NCI-H345 treated with DMSO at 0.1 percent for 48 hours (cell line): ENCODE data around the gene AHSP.
"Not testable (repeated sequence)": the region's sequence is repeated elsewhere in the genome, so short reads cannot be mapped to it uniquely, and the experiment has no call there.

ENCODE experiments used
- DNase-seq: peaks from one replicate; lab custom pipeline; 2025; ENCODE audit not compliant: unreplicated experiment; lab: John Stamatoyannopoulos, UW

The AHSP gene, protein sequence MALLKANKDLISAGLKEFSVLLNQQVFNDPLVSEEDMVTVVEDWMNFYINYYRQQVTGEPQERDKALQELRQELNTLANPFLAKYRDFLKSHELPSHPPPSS

DNA sequence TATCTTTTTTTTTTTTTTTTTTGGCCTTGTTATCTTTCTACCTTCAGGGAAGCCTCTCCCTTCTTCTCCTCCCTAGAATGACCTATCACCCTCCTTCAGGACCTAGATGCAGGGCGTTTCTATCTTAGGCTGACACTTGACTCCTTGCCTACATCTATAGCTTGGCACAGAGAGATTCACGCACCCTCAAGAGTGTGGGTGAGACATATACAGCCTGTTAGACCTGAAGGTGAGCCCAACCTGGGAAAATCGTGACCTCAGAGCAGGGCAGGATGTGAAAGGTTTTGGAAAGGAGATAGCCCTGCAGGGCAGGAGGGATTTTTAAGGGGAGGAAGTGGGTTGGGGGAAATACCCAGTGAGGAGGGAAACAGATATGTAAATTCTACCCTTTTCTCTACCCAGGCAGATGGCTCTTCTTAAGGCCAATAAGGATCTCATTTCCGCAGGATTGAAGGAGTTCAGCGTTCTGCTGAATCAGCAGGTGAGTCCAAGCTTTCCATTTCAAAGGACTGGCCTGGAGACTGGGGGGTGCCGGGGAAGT is at the start of gene AHSP:
Gene AHSP, plus strand, starts transcription at position 167 of the 541 bp plus-strand sequence. Its CDS starts 240 bp downstream, at position 407.
- no peak for DNase-seq

DNA sequence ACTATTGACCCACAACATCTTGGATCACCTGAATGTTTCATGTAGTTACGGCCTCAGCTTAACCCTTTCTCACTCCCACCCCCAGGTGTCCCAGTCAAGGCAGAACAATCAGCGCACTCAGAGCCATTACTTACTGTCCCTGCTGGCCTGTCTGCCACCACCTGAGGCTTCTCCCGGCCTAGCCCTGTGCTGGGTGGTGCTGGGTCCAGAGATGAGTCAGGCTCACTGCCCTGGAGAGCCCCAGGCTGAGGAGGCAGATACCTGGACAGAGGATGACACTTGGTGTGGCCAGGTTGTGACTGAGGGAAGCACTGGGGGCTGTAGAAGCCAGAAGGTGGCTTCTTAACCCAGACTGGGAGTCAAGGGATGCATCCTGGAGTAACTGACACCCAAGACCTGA is 48.7 kb upstream of the AHSP start:
- DNase-seq = no peak

DNA sequence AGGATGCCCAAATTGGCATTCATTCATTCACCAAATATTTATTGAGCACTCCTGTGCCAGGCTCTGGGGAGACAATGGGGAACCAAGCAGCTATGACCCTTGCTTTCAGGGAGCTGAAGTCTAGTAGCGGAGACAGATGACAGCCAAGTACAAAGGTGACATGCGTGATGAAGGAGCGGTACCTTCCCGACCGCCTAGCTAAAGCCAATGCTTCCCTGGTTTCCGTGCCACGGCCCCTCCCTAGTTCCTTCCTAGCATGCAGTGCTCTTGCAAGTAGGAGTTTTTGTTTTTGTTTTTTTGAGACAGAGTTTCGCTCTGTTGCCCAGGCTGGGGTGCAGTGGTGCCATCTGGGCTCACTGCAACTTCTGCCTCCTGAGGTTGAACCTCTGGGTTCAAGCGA is 47.9 kb upstream of the AHSP start:
- DNase-seq = no peak

DNA sequence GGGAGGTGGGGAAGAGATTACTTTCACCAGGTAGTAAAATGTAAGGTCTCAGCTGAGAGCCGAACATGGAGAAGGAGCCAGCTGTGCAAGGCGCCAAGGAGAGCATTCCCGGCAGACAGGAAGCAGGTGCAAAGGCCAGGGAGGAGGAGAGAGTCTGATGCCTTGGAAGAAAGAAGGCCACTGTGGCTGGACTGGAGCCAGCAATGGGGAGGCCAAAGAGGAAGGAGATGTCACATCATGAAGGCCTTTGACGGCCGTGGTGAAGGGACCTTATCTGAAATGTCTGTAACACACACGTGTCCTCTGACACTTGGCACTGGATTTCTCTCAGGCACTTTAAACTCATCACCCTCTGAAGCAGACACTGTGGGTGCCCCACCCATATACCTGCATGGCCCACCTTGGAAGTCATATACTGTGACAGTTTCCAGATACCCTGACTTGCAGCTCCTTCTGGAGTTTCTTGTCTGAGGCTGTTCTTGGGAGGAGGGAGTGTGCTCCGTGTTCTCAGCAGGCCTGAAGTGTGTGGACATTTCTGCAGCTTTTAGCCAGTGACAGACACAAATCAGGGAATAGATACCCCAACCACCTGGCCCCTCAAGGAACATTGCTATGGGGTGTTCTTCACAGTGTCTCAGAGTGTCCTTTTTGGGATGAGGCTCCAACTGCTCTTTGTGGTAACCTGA is 46.7 kb upstream of the AHSP start:
- DNase-seq = no peak

DNA sequence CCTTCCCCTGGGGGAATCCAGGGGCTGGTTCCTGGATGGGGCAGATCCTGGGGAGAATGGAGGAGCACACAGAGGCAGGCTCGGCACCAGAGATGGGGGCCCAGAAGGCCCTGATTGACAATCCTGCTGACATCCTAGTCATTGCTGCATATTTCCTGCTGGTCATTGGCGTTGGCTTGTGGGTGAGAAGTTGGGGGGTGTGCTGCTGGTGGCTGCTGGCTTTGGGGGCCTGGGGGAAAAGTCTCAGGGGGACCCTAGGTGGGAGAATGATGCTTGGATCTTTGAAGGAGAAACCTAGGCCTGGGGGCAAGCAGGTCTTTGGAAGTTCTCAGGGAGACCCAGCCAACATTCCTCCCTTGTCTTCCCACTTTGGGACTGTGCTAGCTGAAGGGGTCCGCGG is 44.6 kb upstream of the AHSP start, which contains the start of gene SLC5A2:
Gene SLC5A2, plus strand, starts transcription at position 43 of the 400 bp plus-strand sequence. Its CDS starts 14 bp downstream, at position 57.
- DNase-seq = no peak

DNA sequence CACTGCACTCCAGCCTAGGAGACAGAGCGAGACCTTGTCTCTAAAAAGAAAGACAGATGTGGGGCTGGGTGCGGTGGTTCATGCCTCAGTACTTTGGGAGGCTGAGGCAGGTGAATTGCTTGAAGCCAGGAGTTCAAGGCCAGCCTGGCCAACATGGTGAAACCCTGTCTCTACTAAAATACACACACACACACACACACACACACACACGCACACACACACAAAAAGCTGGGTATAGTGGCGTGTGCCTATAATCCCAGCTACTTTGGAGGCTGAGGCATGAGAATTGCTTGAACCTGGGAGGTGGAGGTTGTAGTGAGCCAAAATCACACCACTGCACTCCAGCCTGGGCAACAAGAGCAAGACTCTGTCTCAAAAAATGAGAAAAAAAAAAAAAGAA is 43.7 kb upstream of the AHSP start:
- DNase-seq = not testable (repeated sequence)

DNA sequence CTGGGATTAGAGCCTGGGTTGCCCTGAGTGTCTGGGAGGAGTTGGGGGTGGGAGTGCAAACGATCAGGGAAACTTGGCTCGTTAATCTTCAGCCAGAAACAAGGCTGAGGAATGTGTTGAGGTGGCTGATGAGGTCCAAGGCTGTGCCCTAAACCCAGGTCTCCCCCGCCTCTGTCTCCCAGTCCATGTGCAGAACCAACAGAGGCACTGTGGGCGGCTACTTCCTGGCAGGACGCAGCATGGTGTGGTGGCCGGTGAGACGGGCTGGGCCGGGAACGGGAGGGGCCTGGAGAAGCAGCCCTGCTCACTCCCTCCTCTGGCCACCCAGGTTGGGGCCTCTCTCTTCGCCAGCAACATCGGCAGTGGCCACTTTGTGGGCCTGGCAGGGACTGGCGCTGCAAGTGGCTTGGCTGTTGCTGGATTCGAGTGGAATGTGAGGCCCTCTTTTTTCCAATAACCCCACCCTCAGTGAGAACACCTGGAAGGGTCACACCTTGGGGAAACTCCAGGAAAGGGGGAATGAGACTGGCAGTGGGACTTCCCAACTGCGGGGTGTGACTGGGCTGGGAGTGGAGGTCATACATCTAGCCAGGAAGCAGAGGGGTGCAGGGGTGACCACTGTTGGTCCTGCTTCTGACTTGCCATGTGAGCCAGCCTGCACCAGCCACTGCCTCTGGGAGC is 43.1 kb upstream of the AHSP start:
- no peak for DNase-seq

DNA sequence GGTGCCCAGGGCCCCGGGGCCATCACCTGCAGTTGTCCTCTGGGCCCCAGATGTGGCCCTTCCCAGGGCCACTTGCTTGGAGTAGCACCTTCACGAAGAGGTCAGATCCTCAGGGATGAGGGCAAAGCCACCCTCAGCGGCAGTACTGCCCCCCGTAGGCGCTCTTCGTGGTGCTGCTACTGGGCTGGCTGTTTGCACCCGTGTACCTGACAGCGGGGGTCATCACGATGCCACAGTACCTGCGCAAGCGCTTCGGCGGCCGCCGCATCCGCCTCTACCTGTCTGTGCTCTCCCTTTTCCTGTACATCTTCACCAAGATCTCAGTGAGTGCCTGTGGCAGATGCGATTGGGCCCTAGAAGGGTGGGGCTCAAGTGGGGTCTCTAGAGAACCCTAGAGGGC is 42.1 kb upstream of the AHSP start:
- no peak for DNase-seq

DNA sequence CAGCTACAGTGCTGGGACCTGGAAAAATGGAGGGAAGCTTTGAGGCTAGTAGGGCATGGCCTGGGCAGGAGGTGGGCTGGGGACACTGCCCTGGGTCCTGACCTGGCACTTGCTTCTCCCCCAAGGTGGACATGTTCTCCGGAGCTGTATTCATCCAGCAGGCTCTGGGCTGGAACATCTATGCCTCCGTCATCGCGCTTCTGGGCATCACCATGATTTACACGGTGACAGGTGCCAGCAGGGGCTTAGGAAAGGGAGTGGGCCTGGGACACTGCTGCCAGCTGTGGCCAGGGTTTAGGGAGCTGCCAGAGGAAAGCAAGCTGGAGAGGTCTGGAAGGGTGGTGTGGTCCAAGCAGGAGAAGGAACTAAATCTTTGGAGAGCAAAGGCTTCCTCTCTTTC is 41.7 kb upstream of the AHSP start:
- no peak for DNase-seq

DNA sequence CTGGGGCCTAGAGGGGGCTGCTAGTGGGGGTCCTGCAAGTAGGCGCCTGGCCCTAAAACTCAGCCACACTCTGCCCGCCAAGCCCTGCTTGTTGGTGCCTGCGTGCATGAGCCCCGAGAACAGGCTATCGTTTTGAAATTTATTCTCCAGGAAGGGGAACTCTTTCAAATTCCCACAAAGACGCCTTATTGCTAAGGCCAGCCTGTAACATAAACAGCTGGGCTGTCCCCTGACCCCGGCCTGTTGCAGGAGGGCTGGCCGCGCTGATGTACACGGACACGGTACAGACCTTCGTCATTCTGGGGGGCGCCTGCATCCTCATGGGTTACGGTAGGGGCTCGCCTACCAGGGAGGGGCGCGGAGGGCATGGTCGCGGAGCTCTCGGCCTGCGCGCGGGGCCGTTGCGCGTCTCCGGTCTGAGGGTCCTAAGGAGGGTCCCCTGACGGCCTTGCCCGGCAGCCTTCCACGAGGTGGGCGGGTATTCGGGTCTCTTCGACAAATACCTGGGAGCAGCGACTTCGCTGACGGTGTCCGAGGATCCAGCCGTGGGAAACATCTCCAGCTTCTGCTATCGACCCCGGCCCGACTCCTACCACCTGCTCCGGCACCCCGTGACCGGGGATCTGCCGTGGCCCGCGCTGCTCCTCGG is 40.5 kb upstream of the AHSP start:
- no peak for DNase-seq

DNA sequence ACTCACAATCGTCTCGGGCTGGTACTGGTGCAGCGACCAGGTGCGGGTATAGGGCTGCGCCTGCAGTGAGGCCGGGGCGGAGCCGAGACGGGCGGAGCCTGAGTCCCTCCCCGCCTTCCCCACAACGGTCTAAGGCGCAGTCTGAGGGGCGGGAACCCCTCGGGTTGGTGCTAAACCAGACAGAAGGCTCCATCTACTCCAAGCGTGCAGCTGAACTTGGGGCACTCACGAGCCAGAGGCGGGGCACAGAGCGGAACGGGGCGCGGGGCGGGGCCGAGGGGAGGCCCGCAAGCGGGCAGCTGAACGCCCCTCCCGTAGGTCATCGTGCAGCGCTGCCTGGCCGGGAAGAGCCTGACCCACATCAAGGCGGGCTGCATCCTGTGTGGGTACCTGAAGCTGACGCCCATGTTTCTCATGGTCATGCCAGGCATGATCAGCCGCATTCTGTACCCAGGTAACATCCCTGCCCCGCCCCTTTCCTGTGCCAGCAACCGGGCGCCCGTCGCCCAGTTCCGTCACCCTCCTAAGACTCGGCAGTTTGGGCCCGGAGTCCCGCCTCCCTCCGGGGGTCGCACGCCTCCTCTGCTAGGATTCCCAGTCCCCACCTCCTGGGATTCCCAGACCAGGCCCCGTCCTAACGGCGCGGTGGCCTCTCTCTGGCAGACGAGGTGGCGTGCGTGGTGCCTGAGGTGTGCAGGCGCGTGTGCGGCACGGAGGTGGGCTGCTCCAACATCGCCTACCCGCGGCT is 39.8 kb upstream of the AHSP start:
- peak; percentile 65 for DNase-seq

DNA sequence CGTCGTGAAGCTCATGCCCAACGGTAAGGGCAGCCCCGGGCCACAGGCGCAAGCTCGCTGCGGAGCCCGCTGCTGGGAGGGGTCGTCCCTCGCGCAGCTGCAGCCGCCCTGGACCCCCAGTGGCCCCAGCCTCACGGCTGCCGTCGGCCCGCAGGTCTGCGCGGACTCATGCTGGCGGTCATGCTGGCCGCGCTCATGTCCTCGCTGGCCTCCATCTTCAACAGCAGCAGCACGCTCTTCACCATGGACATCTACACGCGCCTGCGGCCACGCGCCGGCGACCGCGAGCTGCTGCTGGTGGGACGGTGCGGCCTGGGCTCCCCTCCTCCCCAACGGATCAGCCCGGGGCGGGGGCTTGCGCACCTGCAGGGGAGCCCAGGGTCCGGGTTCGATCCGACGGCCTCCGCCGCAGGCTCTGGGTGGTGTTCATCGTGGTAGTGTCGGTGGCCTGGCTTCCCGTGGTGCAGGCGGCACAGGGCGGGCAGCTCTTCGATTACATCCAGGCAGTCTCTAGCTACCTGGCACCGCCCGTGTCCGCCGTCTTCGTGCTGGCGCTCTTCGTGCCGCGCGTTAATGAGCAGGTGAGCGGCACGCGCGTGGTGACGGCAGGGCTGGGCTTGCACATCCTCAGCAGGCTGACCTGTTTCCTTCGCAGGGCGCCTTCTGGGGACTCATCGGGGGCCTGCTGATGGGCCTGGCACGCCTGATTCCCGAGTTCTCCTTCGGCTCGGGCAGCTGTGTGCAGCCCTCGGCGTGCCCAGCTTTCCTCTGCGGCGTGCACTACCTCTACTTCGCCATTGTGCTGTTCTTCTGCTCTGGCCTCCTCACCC is 39.0 kb upstream of the AHSP start:
- DNase-seq = no peak

DNA sequence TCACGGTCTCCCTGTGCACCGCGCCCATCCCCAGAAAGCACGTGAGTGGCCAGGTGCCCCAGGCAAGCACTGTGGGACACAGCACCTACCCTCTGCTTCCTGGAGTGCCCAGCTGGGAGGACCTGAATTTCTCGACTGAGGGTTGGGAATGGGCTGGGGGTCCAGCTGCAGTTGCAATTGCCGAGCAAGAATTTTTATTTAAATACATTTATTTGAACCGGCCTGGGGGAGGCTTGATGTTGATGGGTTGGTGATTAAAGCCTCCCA is 38.5 kb upstream of the AHSP start:
- DNase-seq = no peak

DNA sequence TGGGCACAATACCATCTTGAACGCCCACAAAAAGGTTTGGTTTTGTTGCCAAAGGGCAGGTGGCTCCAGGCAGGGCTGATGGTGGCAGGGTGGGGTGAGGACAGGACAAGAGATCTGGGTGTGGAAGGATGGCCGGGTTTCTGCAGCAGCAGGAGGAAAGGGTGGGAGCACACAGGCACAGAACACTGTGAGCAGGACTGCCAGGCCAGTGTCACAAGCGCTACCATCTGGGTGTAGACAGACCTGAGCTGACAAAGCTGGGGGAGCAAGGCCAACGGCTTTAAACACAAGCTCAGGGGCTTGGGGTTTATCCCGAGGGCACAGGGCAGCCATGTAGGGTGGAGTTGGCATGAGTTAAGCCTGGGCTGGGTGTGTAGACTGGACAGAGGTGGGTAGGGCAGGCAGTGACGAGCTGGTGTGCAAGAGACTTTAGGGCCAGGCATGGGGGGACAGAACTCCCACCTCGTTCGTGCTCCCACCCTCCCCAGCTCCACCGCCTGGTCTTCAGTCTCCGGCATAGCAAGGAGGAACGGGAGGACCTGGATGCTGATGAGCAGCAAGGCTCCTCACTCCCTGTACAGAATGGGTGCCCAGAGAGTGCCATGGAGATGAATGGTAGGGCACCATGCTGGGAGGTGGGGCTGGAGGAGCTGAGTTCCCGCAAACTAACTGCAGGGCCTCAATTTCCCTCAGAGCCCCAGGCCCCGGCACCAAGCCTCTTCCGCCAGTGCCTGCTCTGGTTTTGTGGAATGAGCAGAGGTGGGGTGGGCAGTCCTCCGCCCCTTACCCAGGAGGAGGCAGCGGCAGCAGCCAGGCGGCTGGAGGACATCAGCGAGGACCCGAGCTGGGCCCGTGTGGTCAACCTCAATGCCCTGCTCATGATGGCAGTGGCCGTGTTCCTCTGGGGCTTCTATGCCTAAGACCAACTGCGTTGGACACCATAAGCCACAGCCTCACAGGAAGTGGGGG is 37.8 kb upstream of the AHSP start:
- no peak for DNase-seq

DNA sequence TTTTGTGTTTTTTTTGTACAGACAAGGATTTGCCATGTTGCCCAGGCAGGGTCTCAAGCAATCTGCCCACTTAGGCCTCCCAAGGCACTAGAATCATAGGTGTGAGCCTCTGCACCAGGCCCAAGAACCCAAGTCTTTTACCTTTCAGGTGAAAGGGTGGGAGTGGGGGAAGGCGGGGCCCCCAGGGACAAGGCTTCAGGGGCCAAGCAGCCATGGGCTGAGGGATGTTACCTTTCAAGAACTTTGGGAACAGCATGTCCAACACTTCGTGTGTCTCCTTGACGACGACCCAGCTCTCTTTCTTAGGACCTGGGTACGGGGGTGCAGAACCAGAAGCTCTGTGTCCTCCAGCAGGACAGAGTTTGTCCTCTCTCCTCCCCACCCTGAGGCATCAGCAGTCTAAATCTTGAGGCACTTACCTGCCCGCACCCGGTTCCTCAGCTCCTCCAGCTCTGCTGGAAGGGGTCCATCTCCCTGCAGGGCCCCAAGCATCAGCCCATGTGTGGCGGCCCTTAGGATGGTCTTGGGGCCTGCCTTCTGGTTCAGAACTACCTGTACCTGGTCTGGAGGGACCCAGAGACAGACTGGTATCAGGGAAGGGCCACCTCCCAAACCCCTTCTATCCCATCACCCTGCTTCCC is 35.8 kb upstream of the AHSP start:
- no peak for DNase-seq

DNA sequence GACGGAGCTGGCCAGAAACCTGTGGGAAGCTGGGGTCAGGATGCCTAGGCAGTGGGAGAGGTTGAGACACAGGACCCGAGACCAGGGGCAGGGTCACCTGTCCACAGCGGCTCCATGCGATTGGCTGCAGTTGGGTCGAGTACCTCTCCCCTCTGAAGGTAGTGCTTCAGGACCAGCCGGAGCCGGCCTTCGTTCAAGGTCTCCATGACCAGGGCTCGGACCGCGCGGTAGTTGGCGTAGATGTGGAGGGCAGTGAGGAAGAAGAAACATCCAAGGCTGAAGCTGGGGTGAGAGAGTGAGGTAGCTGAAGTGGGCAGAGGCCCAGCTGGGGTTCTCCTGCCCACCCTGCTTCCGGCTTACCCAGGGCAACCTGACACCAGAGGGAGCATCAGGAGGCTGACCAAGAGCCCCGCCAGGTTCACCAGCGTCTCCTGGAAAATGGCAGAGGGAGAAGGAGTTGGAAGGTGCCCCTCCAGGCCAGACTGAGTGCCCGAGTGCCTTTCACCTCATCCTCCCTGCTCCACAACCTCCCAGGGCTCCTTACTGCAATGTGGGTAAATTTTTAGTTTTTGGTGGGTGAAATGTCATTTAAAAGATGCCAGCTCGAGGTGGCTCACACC is 34.1 kb upstream of the AHSP start:
- DNase-seq = no peak

DNA sequence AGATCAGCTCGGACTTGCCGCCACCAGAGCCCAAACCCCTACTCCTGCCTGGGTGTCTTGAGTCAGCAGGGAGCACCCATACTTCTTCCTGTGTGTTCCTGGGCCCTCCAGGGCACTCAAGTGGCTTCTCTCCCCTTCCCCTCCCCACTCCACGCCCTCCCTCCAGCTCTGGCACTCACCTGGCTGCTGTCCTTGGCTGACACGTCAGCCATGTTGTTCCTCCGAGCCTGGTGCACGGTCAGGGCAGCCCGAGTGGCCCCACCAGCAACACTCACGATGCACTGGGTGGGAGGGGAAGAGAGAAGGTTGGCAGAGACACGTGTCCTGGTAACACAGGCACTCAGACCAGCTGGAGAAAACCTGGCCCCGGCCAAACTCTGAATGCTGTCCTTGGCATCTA is 31.0 kb upstream of the AHSP start:
- DNase-seq = no peak

DNA sequence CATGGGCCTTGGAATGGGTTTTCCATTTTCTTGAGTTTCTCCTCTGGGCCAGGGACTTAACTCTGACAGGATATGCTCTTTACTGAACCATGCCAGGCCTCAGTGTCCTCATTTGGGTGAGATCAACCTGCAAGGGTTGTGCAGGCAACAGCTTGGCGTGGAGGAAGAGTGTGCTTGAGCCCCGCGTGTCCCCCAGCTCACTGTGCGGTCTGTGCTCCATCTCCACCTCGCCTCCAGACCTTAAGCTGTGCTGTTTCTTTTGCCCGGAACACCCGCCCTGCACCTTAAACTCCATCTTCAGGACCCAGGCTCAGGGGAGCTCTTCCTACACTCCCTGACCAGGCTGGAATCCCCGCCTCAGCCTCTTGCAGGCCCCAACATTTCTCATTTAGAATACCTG is 29.2 kb upstream of the AHSP start:
- DNase-seq = no peak
